Measurements from ENCODE around the gene WWTR1. TPM values are rescaled to one million over a fixed set of nuclear protein-coding genes. Genes with fewer than 3 reads are reported as not detected.

Gene WWTR1
- total and polyA plus RNA-seq, 2 experiments from 2014 or later: 25.1 to 26.2 TPM

DNA sequence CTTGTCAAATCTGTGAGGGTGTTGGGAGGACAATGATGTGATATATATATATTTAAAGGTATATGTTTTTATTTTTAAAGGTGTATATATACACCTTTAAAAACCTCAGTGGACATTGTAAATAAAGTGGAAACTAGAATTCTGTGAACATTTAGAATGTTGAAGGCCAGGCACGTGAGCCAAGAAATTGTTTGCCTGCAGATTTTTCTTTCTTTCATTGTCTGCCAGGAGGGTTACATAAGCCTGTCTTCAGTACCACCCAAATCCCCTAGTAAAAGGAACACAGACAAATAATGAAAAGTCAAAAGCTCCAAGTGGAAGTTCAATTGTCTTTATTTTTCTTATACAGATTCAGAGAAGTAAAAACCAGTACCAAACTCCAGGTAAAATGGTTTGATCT is 140.9 kb downstream of the WWTR1 start:
- Mint-ChIP-seq H3K4me1 (peaks cover 2% of the 10 kb centered on the region; the same call in 1 of the 3 replicates), H3K4me3 (no peak overlapping the region), H3K9me3 (no peaks in the 10 kb centered on the region), H3K36me3 (ENCODE audit: low read depth) (no peaks in the 10 kb centered on the region), H3K27me3 (ENCODE audit: insufficient read depth, low read depth, poor library complexity) (no peaks in the 10 kb centered on the region), H3K27ac (no peak overlapping the region)
- no peaks in the 10 kb centered on the region for H3K79me2 ChIP-seq (replicated peaks; ENCODE audit: insufficient read depth)
- TF ChIP-seq ZNF331 (CRISPR knock-in tag; IDR thresholded peaks at IDR 0.05; ENCODE audit: low read depth) (no peak), NANOG (IDR thresholded peaks at IDR 0.05; ENCODE audit: borderline replicate concordance) (no peak), STAT1 (IDR thresholded peaks at IDR 0.05; ENCODE audit: unreplicated experiment) (no peak), EZH2 (IDR thresholded peaks at IDR 0.05; ENCODE audit: low read depth, unreplicated experiment) (no peak), ZNF114 (CRISPR knock-in tag; IDR thresholded peaks at IDR 0.05) (no peak), CTCF (conservative IDR thresholded peaks at IDR 0.05; ENCODE audit: low read depth in 2 of 2) (no peak), CREB1 (CRISPR knock-in tag; IDR thresholded peaks at IDR 0.05; ENCODE audit: low read depth) (no peak), POLR2AphosphoS5 (IDR thresholded peaks at IDR 0.05; ENCODE audit: low read depth) (no peak), JUNB (IDR thresholded peaks at IDR 0.05; ENCODE audit: unreplicated experiment) (no peak), EZH2phosphoT487 (IDR thresholded peaks at IDR 0.05; ENCODE audit: unreplicated experiment) (no peak)
- TF ChIP-seq, protein P1, sequence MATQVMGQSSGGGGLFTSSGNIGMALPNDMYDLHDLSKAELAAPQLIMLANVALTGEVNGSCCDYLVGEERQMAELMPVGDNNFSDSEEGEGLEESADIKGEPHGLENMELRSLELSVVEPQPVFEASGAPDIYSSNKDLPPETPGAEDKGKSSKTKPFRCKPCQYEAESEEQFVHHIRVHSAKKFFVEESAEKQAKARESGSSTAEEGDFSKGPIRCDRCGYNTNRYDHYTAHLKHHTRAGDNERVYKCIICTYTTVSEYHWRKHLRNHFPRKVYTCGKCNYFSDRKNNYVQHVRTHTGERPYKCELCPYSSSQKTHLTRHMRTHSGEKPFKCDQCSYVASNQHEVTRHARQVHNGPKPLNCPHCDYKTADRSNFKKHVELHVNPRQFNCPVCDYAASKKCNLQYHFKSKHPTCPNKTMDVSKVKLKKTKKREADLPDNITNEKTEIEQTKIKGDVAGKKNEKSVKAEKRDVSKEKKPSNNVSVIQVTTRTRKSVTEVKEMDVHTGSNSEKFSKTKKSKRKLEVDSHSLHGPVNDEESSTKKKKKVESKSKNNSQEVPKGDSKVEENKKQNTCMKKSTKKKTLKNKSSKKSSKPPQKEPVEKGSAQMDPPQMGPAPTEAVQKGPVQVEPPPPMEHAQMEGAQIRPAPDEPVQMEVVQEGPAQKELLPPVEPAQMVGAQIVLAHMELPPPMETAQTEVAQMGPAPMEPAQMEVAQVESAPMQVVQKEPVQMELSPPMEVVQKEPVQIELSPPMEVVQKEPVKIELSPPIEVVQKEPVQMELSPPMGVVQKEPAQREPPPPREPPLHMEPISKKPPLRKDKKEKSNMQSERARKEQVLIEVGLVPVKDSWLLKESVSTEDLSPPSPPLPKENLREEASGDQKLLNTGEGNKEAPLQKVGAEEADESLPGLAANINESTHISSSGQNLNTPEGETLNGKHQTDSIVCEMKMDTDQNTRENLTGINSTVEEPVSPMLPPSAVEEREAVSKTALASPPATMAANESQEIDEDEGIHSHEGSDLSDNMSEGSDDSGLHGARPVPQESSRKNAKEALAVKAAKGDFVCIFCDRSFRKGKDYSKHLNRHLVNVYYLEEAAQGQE (IDR thresholded peaks at IDR 0.05; ENCODE audit: unreplicated experiment): no peak
- TF ChIP-seq, protein P2, sequence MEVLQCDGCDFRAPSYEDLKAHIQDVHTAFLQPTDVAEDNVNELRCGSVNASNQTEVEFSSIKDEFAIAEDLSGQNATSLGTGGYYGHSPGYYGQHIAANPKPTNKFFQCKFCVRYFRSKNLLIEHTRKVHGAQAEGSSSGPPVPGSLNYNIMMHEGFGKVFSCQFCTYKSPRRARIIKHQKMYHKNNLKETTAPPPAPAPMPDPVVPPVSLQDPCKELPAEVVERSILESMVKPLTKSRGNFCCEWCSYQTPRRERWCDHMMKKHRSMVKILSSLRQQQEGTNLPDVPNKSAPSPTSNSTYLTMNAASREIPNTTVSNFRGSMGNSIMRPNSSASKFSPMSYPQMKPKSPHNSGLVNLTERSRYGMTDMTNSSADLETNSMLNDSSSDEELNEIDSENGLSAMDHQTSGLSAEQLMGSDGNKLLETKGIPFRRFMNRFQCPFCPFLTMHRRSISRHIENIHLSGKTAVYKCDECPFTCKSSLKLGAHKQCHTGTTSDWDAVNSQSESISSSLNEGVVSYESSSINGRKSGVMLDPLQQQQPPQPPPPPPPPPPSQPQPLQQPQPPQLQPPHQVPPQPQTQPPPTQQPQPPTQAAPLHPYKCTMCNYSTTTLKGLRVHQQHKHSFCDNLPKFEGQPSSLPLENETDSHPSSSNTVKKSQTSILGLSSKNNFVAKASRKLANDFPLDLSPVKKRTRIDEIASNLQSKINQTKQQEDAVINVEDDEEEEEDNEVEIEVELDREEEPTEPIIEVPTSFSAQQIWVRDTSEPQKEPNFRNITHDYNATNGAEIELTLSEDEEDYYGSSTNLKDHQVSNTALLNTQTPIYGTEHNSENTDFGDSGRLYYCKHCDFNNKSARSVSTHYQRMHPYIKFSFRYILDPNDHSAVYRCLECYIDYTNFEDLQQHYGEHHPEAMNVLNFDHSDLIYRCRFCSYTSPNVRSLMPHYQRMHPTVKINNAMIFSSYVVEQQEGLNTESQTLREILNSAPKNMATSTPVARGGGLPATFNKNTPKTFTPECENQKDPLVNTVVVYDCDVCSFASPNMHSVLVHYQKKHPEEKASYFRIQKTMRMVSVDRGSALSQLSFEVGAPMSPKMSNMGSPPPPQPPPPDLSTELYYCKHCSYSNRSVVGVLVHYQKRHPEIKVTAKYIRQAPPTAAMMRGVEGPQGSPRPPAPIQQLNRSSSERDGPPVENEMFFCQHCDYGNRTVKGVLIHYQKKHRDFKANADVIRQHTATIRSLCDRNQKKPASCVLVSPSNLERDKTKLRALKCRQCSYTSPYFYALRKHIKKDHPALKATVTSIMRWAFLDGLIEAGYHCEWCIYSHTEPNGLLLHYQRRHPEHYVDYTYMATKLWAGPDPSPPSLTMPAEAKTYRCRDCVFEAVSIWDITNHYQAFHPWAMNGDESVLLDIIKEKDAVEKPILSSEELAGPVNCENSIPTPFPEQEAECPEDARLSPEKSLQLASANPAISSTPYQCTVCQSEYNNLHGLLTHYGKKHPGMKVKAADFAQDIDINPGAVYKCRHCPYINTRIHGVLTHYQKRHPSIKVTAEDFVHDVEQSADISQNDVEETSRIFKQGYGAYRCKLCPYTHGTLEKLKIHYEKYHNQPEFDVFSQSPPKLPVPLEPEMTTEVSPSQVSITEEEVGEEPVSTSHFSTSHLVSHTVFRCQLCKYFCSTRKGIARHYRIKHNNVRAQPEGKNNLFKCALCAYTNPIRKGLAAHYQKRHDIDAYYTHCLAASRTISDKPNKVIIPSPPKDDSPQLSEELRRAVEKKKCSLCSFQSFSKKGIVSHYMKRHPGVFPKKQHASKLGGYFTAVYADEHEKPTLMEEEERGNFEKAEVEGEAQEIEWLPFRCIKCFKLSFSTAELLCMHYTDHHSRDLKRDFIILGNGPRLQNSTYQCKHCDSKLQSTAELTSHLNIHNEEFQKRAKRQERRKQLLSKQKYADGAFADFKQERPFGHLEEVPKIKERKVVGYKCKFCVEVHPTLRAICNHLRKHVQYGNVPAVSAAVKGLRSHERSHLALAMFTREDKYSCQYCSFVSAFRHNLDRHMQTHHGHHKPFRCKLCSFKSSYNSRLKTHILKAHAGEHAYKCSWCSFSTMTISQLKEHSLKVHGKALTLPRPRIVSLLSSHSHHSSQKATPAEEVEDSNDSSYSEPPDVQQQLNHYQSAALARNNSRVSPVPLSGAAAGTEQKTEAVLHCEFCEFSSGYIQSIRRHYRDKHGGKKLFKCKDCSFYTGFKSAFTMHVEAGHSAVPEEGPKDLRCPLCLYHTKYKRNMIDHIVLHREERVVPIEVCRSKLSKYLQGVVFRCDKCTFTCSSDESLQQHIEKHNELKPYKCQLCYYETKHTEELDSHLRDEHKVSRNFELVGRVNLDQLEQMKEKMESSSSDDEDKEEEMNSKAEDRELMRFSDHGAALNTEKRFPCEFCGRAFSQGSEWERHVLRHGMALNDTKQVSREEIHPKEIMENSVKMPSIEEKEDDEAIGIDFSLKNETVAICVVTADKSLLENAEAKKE (CRISPR knock-in tag; IDR thresholded peaks at IDR 0.05): no peak
- TF ChIP-seq, protein P3, sequence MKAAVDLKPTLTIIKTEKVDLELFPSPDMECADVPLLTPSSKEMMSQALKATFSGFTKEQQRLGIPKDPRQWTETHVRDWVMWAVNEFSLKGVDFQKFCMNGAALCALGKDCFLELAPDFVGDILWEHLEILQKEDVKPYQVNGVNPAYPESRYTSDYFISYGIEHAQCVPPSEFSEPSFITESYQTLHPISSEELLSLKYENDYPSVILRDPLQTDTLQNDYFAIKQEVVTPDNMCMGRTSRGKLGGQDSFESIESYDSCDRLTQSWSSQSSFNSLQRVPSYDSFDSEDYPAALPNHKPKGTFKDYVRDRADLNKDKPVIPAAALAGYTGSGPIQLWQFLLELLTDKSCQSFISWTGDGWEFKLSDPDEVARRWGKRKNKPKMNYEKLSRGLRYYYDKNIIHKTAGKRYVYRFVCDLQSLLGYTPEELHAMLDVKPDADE (IDR thresholded peaks at IDR 0.05): no peak
- ATAC-seq: no peak
- no peaks in the 10 kb centered on the region for H3K9me2 ChIP-seq (ENCODE audit: insufficient read depth)
- H4K20me1 ChIP-seq (replicated peaks; ENCODE audit: insufficient read depth): no peaks in the 10 kb centered on the region; the same call in 1 of the 2 replicates
- H3F3A ChIP-seq (replicated peaks; ENCODE audit: low read depth): no peaks in the 10 kb centered on the region
- DNase-seq (ENCODE audit: low spot score): no peak
- H3K4me3 ChIP-seq: no peak overlapping the region
- H3K27ac ChIP-seq (ENCODE audit: low read depth): no peak overlapping the region
- no peaks in the 10 kb centered on the region for H3K27me3 ChIP-seq (ENCODE audit: insufficient read depth)
- H2AFZ ChIP-seq: no peak overlapping the region
- H3K36me3 ChIP-seq (ENCODE audit: insufficient read depth): 0 out of 2 replicates have a peak, but pooled peaks cover 4% of the 10 kb centered on the region
- H3K4me2 ChIP-seq: no peak overlapping the region
- no peaks in the 10 kb centered on the region for H3K4me1 ChIP-seq (ENCODE audit: insufficient read depth)

Data from GM23338 (cell line).